NOMO-1 treated with dmso at 0.1 percent for 144 hours (cell line): Measurements from ENCODE around the gene BANF2.
"Not testable (repeated sequence)": the region's sequence is repeated elsewhere in the genome, so short reads cannot be mapped to it uniquely, and the experiment has no call there.

Source experiments
- DNase-seq: peaks from one replicate; lab custom pipeline; 2025; ENCODE audit not compliant: unreplicated experiment; lab: John Stamatoyannopoulos, UW

BANF2 gene

GRCh38 chr20:17761604-17762003, 61.8 kb downstream of the BANF2 start:
- no peak for DNase-seq

- no peak for DNase-seq
These were observed 62.6 kb downstream of the BANF2 start for GRCh38 chr20:17762243-17762872.

DNA sequence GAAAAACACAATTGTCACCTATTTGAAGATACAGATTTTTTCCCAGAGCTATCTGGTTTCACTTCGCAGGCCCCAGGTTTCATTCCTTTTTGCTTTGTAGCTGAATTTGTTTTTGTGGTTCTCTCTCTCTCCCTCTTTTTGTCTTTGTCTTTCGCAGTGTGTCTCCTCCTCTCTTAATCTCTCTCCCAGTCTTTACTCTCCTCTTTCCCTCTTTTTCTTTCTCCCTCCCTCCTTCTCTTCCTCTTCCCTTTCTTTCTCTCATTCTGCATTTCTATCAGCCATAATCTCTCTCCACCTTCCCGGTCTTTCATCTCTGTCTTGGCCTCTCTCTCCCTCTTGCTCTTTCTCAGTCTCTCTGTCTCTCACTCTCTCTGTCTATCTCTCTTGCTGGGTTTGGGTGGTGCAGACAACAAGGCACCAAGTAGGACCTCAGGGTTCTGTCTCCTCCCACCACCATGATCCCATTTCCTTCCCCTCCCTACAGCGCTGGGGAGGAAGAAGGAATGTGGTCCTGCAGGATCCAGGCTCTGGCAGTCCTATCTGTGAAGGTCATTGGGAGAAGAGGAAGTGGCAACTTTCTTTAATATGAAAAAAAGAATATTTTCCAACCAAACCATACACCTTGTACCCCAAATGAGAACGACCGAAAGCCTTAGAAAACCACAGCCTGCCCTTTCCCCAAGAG, 63.2 kb downstream of the BANF2 start:
- DNase-seq = no peak

GRCh38 chr20:17765017-17765416, 65.3 kb downstream of the BANF2 start:
- DNase-seq = no peak

GRCh38 chr20:17765584-17765983, 65.8 kb downstream of the BANF2 start:
- DNase-seq = no peak

DNA sequence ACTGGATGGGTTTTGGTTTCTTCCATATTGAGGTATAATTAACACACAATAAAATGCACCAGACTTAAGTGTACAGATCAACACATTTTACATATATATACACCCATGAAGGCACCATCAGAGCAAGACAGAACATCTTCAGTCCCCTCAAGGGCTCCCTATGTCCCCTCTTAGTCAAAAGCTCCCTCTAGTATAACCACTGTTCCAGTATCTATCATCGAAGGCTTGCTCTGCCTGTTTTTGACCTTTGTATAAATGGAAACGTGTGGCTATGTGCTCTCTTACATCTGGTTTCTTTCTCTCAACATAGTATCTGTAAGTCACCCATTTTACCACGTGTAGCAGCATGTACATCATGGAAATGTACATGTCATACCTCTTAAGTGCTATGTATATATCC, 66.5 kb downstream of the BANF2 start:
- DNase-seq = no peak

DNA sequence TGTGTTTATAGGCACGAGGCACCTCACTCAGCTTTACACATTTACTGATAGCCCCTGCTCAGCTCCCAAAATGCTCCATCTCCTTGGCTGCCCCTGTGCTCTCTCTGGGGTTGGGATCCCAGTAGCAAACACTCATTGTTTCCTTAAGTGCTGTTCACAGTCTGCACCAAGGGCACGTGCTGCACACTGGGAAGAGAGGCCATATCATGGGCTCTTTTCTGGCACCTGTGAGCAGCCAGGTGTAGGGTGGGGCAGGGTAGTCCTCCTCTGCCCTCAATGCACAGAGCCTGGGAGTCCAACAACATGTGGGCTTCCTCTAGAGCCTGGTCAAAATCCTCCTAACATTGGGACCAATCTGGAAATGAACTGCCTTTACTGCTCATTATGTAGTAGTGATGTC, 67.9 kb downstream of the BANF2 start:
- no peak for DNase-seq

DNA sequence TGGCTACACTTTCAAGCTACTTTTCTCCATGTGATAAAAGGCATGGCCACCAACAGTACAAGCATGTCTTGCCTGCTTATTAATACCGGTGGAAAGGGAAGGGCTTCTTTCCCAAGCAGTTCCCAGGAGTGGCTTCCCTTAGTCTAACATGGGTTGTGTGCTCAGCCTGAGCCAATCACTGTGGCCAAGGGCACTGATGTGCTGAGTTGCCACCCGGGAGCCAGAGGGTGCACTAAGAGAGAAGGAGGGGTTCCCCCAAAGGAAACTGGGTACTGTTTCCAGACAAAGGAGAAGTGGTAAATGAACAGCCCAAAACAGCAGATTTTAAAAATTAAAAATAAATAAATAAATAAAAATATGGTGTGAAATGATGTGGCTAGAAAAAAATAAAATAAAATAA, 68.5 kb downstream of the BANF2 start:
- no peak for DNase-seq

GRCh38 chr20:17769716-17770115, 70.0 kb downstream of the BANF2 start:
- DNase-seq = not testable (repeated sequence)

DNA sequence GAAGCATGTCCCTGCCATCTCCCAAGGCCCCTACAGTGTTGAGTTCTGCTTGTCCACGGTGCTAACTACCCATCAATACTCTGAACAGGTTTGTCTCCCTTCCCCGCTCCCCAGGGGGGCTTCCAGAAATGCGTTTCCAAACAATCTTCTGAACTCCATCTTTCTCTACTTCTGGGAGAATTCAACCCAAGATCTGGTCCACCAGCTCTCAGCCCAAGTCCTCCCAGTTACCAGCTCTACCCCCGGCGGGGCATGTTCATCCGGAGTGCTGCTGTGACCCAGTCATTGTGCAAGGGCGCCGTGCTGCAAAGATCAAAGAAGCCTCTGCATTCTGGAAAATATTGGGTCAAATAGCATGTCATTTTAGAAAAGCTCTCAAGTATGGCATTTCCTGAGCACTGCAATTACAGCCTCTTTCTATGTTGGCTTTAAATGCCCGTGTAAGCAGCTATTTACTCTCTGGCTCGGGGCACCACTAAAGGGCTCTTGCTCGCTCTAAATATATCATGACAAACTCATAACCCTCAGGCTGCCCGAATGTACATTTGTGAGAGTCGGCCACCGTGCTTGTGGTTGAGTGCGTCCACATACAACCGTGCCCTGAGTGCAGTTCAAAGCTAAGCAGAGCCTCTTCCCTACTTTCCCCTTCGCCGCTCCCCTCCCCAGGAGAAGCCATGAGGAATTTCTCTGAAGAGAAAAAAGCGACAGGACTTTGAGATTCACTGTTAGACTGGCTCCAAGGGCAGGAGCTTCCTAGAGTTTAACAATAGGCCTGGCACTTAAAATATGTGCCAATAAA, 71.6 kb downstream of the BANF2 start:
- DNase-seq = no peak

DNA sequence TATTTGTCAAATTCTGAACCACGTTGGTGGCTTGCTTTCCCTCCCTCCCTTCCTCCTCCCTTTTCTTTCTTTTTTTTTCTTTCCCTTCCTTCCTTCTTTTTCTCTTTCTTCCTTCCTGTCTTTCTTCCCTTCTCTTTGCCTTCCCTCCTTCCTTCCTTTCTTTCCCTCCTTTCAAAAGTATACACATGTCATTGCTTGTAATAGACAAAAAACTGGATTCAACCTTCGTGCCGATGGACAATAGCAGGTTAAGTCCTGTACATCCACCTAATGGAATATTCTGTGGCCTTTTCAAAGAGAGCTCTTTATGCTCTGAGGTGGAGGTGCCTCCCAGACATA, 72.2 kb downstream of the BANF2 start:
- DNase-seq = no peak

GRCh38 chr20:17773619-17774018, 73.9 kb downstream of the BANF2 start:
- no peak for DNase-seq

- no peak for DNase-seq
These were observed 75.8 kb downstream of the BANF2 start for GRCh38 chr20:17775600-17775999.

DNA sequence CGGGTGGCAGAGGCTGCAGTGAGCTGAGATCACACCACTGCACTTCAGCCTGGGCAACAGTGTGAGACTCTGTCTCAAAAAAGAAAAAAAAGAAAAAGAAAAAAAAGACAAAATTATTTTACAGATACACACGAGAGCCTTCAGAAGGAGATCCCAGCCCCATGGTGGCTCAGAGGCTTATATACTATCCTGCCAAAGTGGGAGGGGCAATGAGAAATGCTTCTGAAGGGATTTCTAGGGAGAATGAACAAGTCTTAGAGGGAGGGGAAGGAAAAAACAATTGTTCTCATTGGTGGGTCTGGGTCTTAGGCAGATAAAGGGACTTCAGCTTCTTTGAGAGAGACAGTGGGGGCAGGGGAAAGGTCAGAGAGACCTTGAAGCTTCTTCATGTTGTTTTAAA, 76.8 kb downstream of the BANF2 start:
- no peak for DNase-seq

- DNase-seq = not testable (repeated sequence)
These were observed 79.2 kb downstream of the BANF2 start for GRCh38 chr20:17779011-17779410.

- no peak for DNase-seq
These were observed 83.0 kb downstream of the BANF2 start for GRCh38 chr20:17782768-17783167.

DNA sequence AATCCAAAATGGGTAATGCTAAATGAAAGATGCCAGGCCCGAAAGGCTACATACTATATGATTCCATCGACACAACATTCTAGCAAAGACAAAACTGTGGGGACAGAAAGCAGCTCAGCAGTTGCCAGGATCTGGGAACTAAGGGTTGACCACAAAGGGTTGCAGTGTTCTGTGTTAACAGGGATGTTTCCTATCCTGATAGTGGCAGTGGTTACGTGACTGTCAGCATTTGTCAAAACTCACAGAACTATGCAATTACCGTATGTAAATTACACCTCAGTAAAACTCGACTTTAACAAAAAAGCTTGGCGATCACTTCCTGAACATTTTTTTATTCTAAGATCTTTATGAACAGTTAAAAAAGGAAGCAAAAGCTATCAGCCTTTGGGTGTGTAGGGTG, 83.9 kb downstream of the BANF2 start:
- DNase-seq = no peak

GRCh38 chr20:17785007-17785406, 85.2 kb downstream of the BANF2 start:
- no peak for DNase-seq
